ENCODE measurements around the gene NME5.

The NME5 gene

DNA sequence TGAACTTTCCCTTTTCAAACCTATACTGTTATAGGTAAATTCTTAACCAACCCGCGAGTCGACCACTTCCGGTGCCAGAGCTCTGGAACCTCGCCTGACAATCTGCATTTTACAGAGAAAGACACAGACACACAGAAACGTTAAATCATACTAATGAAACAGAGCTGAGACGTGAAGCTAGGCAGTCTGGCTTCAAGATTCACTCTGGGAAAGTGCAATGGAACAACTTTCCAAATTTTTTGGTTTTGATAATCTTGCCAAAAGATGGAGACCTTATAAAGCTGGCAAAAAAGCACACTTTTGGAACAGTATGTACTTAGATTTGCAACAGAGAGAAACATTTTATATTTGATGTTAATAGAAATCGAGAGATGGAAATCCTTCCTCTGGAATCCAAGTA lies 71.3 kb downstream of the NME5 start:
- no peaks in the 10 kb centered on the region for H3K36me3 Mint-ChIP-seq
- H3K9me3 Mint-ChIP-seq = no peaks in the 10 kb centered on the region
- H3K27ac Mint-ChIP-seq = no peak overlapping the region
- no peak overlapping the region for H3K4me3 Mint-ChIP-seq
- no peaks in the 10 kb centered on the region for H3K27me3 Mint-ChIP-seq
- peaks cover 6% of the 10 kb centered on the region for H3K4me1 Mint-ChIP-seq
